GM19099 (cell line): ENCODE measurements around the gene NIPAL4.

Experiments
- POLR2A ChIP-seq: IDR thresholded peaks from 3 replicates; pipeline ENCODE4 v1.6.1; 2011; ENCODE audit warnings: low read depth; ENCODE audit not compliant: insufficient read length; ENCODE audit errors: extremely low read depth

NIPAL4 gene

GRCh38 chr5:157496864-157497263 is 36.9 kb downstream of the NIPAL4 start:
- TF ChIP-seq POLR2A: no peak

- no peak for TF ChIP-seq POLR2A
Measured at GRCh38 chr5:157497875-157498611, 38.0 kb downstream of the NIPAL4 start.

GRCh38 chr5:157502143-157502647 is 42.2 kb downstream of the NIPAL4 start:
- no peak for TF ChIP-seq POLR2A

- TF ChIP-seq POLR2A: no peak
Measured at GRCh38 chr5:157504053-157504452, 44.0 kb downstream of the NIPAL4 start.

GRCh38 chr5:157505496-157505895 is 45.5 kb downstream of the NIPAL4 start:
- no peak for TF ChIP-seq POLR2A

- TF ChIP-seq POLR2A: no peak
Measured at GRCh38 chr5:157506066-157506590, 46.1 kb downstream of the NIPAL4 start.

- no peak for TF ChIP-seq POLR2A
Measured at GRCh38 chr5:157506981-157507780, 47.2 kb downstream of the NIPAL4 start.

- no peak for TF ChIP-seq POLR2A
Measured at GRCh38 chr5:157509093-157509492, 49.1 kb downstream of the NIPAL4 start.

- no peak for TF ChIP-seq POLR2A
Measured at GRCh38 chr5:157509587-157509986, 49.6 kb downstream of the NIPAL4 start.

GRCh38 chr5:157510682-157511081 is 50.7 kb downstream of the NIPAL4 start:
- TF ChIP-seq POLR2A: no peak

- TF ChIP-seq POLR2A: no peak
Measured at GRCh38 chr5:157511651-157512644, 51.9 kb downstream of the NIPAL4 start.

- no peak for TF ChIP-seq POLR2A
Measured at GRCh38 chr5:157513182-157513581, 53.2 kb downstream of the NIPAL4 start.

GRCh38 chr5:157514974-157515373 is 55.0 kb downstream of the NIPAL4 start:
- TF ChIP-seq POLR2A: no peak

- no peak for TF ChIP-seq POLR2A
Measured at GRCh38 chr5:157516006-157516405, 56.0 kb downstream of the NIPAL4 start.
